Osteocyte (in vitro differentiated cells): ENCODE measurements around the gene HOXB5. TPM values are rescaled to one million over a fixed set of nuclear protein-coding genes. Genes with fewer than 3 reads are reported as not detected.

ENCODE experiments used
- DNase-seq: peaks from one replicate; pipeline ENCODE4 v3.0.0; 2021; ENCODE audit warnings: mixed read lengths; ENCODE audit not compliant: unreplicated experiment; ENCODE audit errors: extremely low spot score
- H3K27ac Mint-ChIP-seq: one replicate; pipeline ENCODE4 v1.8.0; 2021; ENCODE audit warnings: mild to moderate bottlenecking, mixed read lengths; ENCODE audit not compliant: unreplicated experiment
- H3K27me3 Mint-ChIP-seq: one replicate; pipeline ENCODE4 v1.8.0; 2021; ENCODE audit warnings: mixed read lengths; ENCODE audit not compliant: unreplicated experiment
- H3K36me3 Mint-ChIP-seq: one replicate; pipeline ENCODE4 v1.8.0; 2021; ENCODE audit warnings: mixed read lengths; ENCODE audit not compliant: unreplicated experiment
- H3K4me1 Mint-ChIP-seq: one replicate; pipeline ENCODE4 v1.8.0; 2021; ENCODE audit warnings: mixed read lengths; ENCODE audit not compliant: unreplicated experiment
- H3K4me3 Mint-ChIP-seq: one replicate; pipeline ENCODE4 v1.8.0; 2021; ENCODE audit warnings: mild to moderate bottlenecking, moderate library complexity, mixed read lengths; ENCODE audit not compliant: unreplicated experiment
- H3K9me3 Mint-ChIP-seq: one replicate; pipeline ENCODE4 v1.8.0; 2021; ENCODE audit warnings: mixed read lengths; ENCODE audit not compliant: unreplicated experiment
- CTCF ChIP-seq: fragments of 200-600 bp; sonication (generic); IDR thresholded peaks from 2 replicates; pipeline ENCODE4 v1.5.0; 2021; ENCODE audit warnings: antibody characterized with exemption, mild to moderate bottlenecking, moderate library complexity
- total RNA-seq: library from RNA; stranded (reverse); gene quantifications from 2 replicates; pipeline ENCODE4 v1.2.1, GENCODE V29; 2021

The HOXB5 gene
- total RNA-seq, 1 donor from 2014 or later, result not detected

- no peak within 1 kb of the TSS for H3K4me3 Mint-ChIP-seq
- DNase-seq, result no peak
- H3K27ac Mint-ChIP-seq, result no peak within 1 kb of the TSS
- peaks cover 36% of the 10 kb centered on the region for H3K4me1 Mint-ChIP-seq
- no peak for TF ChIP-seq CTCF
- no peaks in the 10 kb centered on the region for H3K36me3 Mint-ChIP-seq
- no peaks in the 10 kb centered on the region for H3K9me3 Mint-ChIP-seq
- peaks cover 85% of the 10 kb centered on the region for H3K27me3 Mint-ChIP-seq
These were observed 21.7 kb upstream of the HOXB5 start, which contains the start of gene HOXB8 for GRCh38 chr17:48615047-48615962. Gene HOXB8, minus strand, starts transcription at chr17:48615292. Its CDS starts 588 bp downstream, at chr17:48614704.

- no peaks in the 10 kb centered on the region for H3K9me3 Mint-ChIP-seq
- H3K27me3 Mint-ChIP-seq, result peaks cover 84% of the 10 kb centered on the region
- H3K4me3 Mint-ChIP-seq, result no peak overlapping the region
- no peak overlapping the region for H3K27ac Mint-ChIP-seq
- TF ChIP-seq CTCF, result no peak
- peaks cover 32% of the 10 kb centered on the region for H3K4me1 Mint-ChIP-seq
- no peak for DNase-seq
- no peaks in the 10 kb centered on the region for H3K36me3 Mint-ChIP-seq
These were observed 20.5 kb upstream of the HOXB5 start for GRCh38 chr17:48613862-48614694.

GRCh38 chr17:48612854-48613691, 19.5 kb upstream of the HOXB5 start:
- H3K27ac Mint-ChIP-seq, result no peak overlapping the region

DNA sequence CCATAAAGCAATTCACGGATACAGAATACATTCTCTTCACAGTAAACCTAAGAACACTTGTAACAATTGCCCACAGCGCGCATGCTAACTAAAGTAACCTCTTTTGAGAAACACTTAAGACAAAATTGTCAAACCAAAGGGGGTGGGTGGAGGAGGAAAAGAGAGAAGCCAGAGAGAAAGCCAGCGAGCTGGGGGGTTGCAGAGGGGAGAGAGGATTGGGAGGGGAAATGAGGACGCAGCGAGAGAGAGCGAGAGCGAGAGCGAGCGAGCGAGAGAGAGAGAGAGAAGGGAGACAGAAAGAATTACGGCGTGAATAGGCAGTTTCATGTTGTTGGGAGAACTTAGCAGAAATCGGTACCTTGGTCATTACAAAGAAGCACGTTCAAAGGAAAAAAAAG, 18.9 kb upstream of the HOXB5 start:
- Mint-ChIP-seq H3K4me1 (peaks cover 24% of the 10 kb centered on the region), H3K4me3 (peak overlapping the region; percentile 46), H3K27ac (no peak overlapping the region), H3K27me3 (peaks cover 84% of the 10 kb centered on the region), H3K36me3 (no peaks in the 10 kb centered on the region), H3K9me3 (no peaks in the 10 kb centered on the region)
- TF ChIP-seq CTCF, result no peak
- no peak for DNase-seq

More at GRCh38 chr17:48612854-48613691, 19.5 kb upstream of the HOXB5 start:
- DNase-seq, result no peak
- no peaks in the 10 kb centered on the region for H3K9me3 Mint-ChIP-seq
- TF ChIP-seq CTCF, result peak; percentile 31
- H3K4me1 Mint-ChIP-seq, result peaks cover 25% of the 10 kb centered on the region
- H3K27me3 Mint-ChIP-seq, result peaks cover 82% of the 10 kb centered on the region
- peak overlapping the region; percentile 65 for H3K4me3 Mint-ChIP-seq
- H3K36me3 Mint-ChIP-seq, result no peaks in the 10 kb centered on the region
